ENCODE measurements around the gene METTL21A.
"Not testable (repeated sequence)": the region's sequence is repeated elsewhere in the genome, so short reads cannot be mapped to it uniquely, and the experiment has no call there.

The METTL21A gene

GRCh38 chr2:207625014-207625907 is at the start of gene METTL21A:
Gene METTL21A (minus strand): TSS chr2:207625394. CDS start chr2:207624375, 1,019 bp downstream.
- peak; percentile 92 for DNase-seq (ENCODE audit: low spot score)

GRCh38 chr2:207674826-207675225 is 49.6 kb upstream of the METTL21A start:
- no peak for DNase-seq (ENCODE audit: low spot score)

GRCh38 chr2:207674266-207674774 is 49.1 kb upstream of the METTL21A start:
- DNase-seq (ENCODE audit: low spot score): no peak

DNA sequence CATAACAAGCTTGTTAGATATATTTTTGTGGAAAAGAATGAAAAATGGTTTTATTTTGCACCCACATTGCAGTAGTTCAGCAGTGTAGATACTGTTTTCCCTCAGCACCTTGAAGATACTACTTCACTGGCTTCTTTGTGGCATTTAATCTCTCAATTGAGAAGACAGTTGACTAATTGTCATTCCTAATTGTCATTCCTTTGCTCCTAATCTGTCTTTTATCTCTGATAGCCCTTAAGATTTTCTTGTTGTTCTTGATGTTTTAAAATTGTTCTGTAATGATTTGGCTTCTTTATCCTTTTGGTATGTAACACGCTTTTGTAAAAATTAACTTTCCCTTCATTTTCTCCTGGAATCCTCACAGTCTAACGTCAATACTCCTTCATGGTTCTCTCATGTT is 48.2 kb upstream of the METTL21A start:
- no peak for DNase-seq (ENCODE audit: low spot score)

- no peak for DNase-seq (ENCODE audit: low spot score)
Observed at GRCh38 chr2:207670887-207671286, 45.7 kb upstream of the METTL21A start.

DNA sequence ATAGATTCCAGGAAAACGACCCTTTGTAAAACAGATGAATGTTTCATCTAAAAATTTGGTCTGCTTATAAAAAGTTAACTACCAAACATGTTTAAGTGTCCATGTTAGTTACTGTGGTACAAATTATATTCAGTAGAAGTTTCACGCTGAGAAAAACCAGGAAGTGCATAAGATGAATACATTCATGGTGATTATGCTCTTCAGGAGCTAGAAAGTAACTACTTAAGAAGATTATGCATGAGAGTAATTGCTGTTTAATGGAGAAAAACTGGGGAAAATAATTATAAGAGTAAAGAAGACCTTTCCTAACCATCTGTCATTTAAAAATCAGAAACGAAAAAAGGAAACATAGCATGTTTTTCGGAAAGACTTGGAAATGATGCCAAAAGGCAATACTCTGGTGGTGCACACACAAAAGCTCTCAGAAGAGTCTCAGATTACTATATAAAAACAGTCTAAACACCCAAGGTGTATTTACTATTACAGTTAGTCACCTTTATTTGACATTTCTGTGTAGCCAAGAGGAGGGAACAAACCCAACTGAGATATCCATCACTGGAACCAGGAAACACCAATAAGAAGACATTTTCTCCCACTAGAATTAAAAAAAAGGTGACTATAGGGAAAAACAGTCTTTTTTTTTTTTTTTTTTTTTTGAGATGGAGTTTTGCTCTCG is 38.8 kb upstream of the METTL21A start:
- DNase-seq (ENCODE audit: low spot score): no peak

DNA sequence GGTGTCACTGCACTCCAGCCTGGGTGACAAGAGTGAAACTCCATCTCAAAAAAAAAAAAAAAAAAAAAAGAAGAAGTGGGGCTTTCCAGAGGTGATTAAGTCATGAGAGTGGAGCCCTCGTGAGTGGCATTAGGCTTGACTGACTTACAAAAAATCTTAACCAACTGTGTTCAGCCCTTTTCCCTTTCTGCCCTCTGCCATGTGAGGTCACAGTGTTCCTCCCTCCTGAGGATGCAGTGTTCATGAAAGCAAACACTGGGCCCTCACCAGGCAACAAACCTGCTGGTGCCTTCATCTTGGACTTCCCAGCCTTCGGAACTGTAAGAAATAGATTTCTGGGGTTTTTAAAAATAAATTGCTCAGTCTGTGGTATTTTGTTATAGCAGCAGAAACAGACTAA is 37.0 kb upstream of the METTL21A start:
- no peak for DNase-seq (ENCODE audit: low spot score)

GRCh38 chr2:207660994-207661393 is 35.8 kb upstream of the METTL21A start:
- DNase-seq (ENCODE audit: low spot score): no peak

DNA sequence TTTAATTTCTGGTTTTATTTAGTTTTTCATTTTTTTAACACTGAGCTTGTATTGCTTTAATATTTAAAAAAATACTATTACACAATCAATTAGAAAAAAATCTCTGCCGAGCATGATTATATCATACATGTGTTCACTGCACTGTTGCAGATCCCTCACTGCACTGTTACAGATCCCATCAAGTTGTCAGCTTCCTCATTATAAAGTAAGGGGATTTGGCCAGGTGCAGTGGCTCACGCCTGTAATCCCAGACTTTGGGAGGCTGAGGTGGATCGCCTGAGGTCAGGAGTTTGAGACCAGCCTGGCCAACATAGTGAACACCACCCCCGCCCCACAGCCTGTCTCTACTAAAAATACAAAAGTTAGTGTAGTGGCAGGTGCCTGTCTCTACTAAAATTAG is 33.0 kb upstream of the METTL21A start:
- DNase-seq (ENCODE audit: low spot score): no peak

- no peak for DNase-seq (ENCODE audit: low spot score)
Observed at GRCh38 chr2:207655000-207655399, 29.8 kb upstream of the METTL21A start.

DNA sequence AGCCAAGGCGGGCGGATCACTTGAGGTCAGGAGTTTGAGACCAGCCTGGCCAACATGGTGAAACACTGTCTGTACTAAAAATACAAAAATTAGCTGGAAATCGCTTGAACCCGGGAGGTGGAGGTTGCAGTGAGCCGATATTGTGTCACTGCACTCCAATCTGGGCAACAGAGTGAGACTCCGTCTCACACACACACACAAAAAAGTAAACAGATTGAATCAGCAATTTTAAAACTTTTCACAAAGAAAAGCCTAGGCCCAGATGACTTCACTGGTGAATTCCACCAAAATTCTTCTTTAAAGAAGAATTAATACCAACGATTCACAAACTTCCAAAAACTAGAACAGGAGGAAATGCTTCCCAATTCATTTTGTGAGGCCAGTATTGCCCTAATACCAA is 21.4 kb upstream of the METTL21A start:
- DNase-seq (ENCODE audit: low spot score): not testable (repeated sequence)

DNA sequence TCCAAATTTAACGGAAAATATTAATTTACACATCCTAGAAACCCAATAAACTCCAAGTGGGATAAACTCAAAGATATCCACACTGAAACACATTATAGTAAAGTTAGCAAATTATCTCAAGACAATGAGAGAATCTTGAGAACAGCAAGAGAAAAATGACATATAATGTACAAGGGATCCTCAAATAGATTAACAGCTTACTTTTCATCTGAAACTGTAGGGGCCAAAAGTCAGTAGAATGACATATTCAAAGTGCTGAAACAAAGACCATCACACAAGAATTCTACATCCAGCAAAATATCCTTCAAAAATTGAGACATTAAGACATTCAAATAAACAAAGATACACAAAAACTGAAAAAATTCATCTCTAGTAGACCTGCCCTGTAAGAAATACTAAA is 18.7 kb upstream of the METTL21A start:
- no peak for DNase-seq (ENCODE audit: low spot score)

DNA sequence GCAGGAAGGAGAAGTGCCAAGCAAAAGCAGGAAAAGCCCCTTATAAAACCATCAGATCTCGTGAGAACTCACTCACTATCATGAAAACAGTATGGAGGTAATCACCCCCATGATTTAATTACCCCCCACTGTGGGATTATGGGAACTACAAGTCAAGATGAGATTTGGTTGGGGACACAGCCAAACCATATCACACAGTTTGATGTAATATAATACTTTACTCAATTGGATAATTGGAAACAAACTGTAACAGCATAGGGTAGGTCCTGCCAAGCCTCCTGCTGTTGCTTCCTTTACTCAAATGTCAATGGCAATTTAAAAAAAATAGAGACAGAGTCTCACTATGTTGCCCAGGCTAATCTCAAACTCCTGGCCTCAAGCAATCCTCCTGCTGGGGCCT is 15.5 kb upstream of the METTL21A start:
- DNase-seq (ENCODE audit: low spot score): no peak

DNA sequence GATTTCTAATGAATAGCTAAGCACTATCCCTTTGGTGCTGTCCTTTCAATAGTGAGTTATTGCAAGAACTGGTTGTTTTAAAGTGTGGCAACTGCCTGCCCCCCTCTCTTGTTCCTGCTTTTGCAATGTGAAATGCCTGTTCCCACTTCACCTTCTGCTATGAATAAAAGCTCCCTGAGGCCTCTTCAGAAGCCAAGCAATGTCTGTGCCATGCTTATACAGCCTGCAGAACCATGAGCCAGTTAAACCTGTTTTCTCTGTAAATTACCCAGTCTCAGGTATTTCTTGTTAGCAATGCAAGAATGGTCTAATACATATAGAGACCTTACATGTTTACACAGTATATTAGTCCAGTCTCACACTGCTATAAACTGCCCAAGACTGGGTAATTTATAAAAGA is 15.0 kb upstream of the METTL21A start:
- DNase-seq (ENCODE audit: low spot score): no peak

- not testable (repeated sequence) for DNase-seq (ENCODE audit: low spot score)
Observed at GRCh38 chr2:207639288-207639687, 14.1 kb upstream of the METTL21A start.

GRCh38 chr2:207635468-207636200 is 10.4 kb upstream of the METTL21A start:
- no peak for DNase-seq (ENCODE audit: low spot score)

GRCh38 chr2:207633686-207634085 is 8.5 kb upstream of the METTL21A start:
- no peak for DNase-seq (ENCODE audit: low spot score)

DNA sequence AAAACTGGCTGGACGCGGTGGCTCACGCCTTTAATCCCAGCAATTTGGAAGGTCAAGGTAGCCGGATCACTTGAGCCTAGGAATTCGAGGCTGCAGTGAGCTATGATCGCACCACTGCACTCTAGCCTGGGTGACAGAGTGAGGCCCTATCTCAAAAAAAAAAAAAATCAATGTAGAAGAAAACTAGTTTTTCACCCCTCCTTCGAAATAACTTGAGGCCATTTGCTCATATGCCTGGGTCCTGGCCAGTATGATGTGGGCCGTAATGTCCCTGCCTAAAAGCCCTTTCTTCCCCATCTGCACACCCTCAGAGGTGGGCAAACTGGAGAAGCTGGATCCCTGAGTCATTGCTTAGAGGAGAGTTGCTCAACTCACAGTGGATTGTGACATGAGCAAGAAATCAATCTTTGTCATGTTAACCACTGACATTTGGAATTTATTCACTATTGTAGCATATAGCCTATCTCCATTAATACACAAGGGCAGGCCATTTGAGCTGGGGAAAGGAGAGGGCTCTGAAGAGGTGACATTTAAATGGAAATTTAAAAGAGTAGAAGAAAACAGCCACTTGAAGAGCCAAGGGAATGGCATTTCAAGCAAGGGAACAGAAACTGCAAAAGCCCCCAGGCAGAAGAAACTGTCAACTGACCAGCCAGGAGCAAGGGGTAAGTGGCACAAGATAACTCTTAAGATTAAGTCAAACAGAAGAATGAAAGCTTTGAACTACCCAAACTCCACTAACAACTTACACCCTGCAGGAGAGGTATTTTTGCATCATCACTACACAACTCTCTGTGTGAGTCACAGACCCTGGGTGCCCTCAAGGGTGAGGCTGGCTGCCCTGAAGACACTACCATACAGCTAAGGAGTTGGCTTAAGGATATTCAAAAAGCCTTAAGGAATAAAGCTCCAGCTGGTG is 7.6 kb upstream of the METTL21A start:
- peak; percentile 37 for DNase-seq (ENCODE audit: low spot score)

DNA sequence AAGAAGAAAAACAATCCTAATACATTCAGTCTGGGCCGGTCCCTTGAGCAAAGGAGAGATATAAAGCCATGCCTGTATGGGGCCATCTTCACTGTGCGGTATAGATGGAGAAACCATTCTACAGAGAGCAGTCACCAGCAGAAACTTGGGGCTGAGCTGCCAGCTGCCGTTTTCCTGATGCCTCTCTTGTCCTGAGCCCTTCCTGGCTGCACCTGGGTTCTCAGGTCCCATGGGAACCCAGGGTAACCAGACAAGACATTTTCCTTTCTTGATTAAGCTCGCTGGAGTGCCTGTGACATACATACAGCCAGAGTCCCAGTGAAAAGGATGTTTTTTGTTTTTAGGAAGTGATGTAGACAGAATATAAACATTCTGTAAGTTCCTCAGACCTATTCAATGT is 5.3 kb upstream of the METTL21A start:
- DNase-seq (ENCODE audit: low spot score): no peak

DNA sequence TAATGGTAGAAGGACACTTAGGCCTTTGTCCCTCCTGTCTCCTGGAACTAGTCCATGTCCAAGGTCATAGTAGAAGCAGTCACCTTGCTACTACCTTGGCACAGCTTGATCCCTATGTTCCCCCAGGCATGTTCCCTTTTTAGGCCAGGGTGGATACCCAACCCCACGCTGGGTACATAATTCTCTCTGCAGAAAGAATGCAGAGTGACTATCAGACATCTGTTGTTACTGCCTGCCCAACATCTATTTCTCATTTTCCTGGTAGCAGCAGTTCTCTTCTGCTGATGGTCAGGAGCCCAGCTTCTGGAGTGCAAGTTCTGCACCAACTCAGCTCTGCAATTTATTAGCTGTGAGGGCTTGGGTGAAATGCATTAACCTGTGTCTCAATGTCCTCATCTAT is 4.4 kb upstream of the METTL21A start:
- DNase-seq (ENCODE audit: low spot score): no peak

All from RKO (cell line).